ENCODE measurements around the gene UBAP2.
"Not testable (repeated sequence)": the region's sequence is repeated elsewhere in the genome, so short reads cannot be mapped to it uniquely, and the experiment has no call there.

Gene UBAP2

GRCh38 chr9:33962468-33962867 is 86.2 kb downstream of the UBAP2 start:
- H3K9me3 Mint-ChIP-seq; H3K4me1 Mint-ChIP-seq (ENCODE audit: low read depth); H3K4me3 Mint-ChIP-seq; H3K27me3 Mint-ChIP-seq; H3K27ac Mint-ChIP-seq: not testable (repeated sequence)
- H3K36me3 Mint-ChIP-seq (ENCODE audit: low read depth): peaks cover 53% of the 10 kb centered on the region

- Mint-ChIP-seq H3K4me1 (ENCODE audit: low read depth) (peaks cover 4% of the 10 kb centered on the region), H3K36me3 (ENCODE audit: low read depth) (peaks cover 64% of the 10 kb centered on the region), H3K27me3 (no peaks in the 10 kb centered on the region), H3K4me3 (no peak overlapping the region), H3K9me3 (no peaks in the 10 kb centered on the region), H3K27ac (no peak overlapping the region)
Measured at GRCh38 chr9:33959725-33960124, 89.0 kb downstream of the UBAP2 start.

GRCh38 chr9:33956544-33956943 is 92.1 kb downstream of the UBAP2 start:
- Mint-ChIP-seq H3K4me3 (no peak overlapping the region), H3K27ac (no peak overlapping the region), H3K4me1 (ENCODE audit: low read depth) (no peaks in the 10 kb centered on the region), H3K36me3 (ENCODE audit: low read depth) (peaks cover 66% of the 10 kb centered on the region), H3K9me3 (no peaks in the 10 kb centered on the region), H3K27me3 (no peaks in the 10 kb centered on the region)

- Mint-ChIP-seq H3K4me1 (ENCODE audit: low read depth) (no peaks in the 10 kb centered on the region), H3K27ac (no peak overlapping the region), H3K9me3 (no peaks in the 10 kb centered on the region), H3K36me3 (ENCODE audit: low read depth) (peaks cover 65% of the 10 kb centered on the region), H3K27me3 (no peaks in the 10 kb centered on the region), H3K4me3 (no peak overlapping the region)
Measured at GRCh38 chr9:33952066-33952465, 96.6 kb downstream of the UBAP2 start.

- Mint-ChIP-seq H3K4me1 (ENCODE audit: low read depth) (no peaks in the 10 kb centered on the region), H3K4me3 (no peak overlapping the region), H3K36me3 (ENCODE audit: low read depth) (peaks cover 66% of the 10 kb centered on the region), H3K27ac (no peak overlapping the region), H3K27me3 (no peaks in the 10 kb centered on the region), H3K9me3 (no peaks in the 10 kb centered on the region)
Measured at GRCh38 chr9:33950371-33950770, 98.3 kb downstream of the UBAP2 start.

GRCh38 chr9:33946779-33947535 is 101.7 kb downstream of the UBAP2 start:
- no peaks in the 10 kb centered on the region for H3K4me1 Mint-ChIP-seq (ENCODE audit: low read depth)
- no peaks in the 10 kb centered on the region for H3K27me3 Mint-ChIP-seq
- H3K36me3 Mint-ChIP-seq (ENCODE audit: low read depth): peaks cover 69% of the 10 kb centered on the region
- no peak overlapping the region for H3K4me3 Mint-ChIP-seq
- no peak overlapping the region for H3K27ac Mint-ChIP-seq
- H3K9me3 Mint-ChIP-seq: no peaks in the 10 kb centered on the region

- Mint-ChIP-seq H3K4me3 (no peak overlapping the region), H3K9me3 (no peaks in the 10 kb centered on the region), H3K27me3 (no peaks in the 10 kb centered on the region), H3K4me1 (ENCODE audit: low read depth) (no peaks in the 10 kb centered on the region), H3K36me3 (ENCODE audit: low read depth) (peaks cover 74% of the 10 kb centered on the region), H3K27ac (no peak overlapping the region)
Measured at GRCh38 chr9:33943389-33943788, 105.3 kb downstream of the UBAP2 start.

- H3K4me3 Mint-ChIP-seq: no peak overlapping the region
- no peaks in the 10 kb centered on the region for H3K9me3 Mint-ChIP-seq
- H3K27me3 Mint-ChIP-seq: no peaks in the 10 kb centered on the region
- H3K27ac Mint-ChIP-seq: no peak overlapping the region
- H3K36me3 Mint-ChIP-seq (ENCODE audit: low read depth): peaks cover 65% of the 10 kb centered on the region
- no peaks in the 10 kb centered on the region for H3K4me1 Mint-ChIP-seq (ENCODE audit: low read depth)
Measured at GRCh38 chr9:33942471-33943083, 106.1 kb downstream of the UBAP2 start.

- Mint-ChIP-seq H3K4me1 (ENCODE audit: low read depth) (no peaks in the 10 kb centered on the region), H3K9me3 (no peaks in the 10 kb centered on the region), H3K36me3 (ENCODE audit: low read depth) (peaks cover 61% of the 10 kb centered on the region), H3K4me3 (no peak overlapping the region), H3K27ac (no peak overlapping the region), H3K27me3 (no peaks in the 10 kb centered on the region)
Measured at GRCh38 chr9:33939924-33940874, 108.5 kb downstream of the UBAP2 start.

- H3K4me3 Mint-ChIP-seq: no peak overlapping the region
- H3K4me1 Mint-ChIP-seq (ENCODE audit: low read depth): no peaks in the 10 kb centered on the region
- H3K36me3 Mint-ChIP-seq (ENCODE audit: low read depth): peaks cover 72% of the 10 kb centered on the region
- H3K9me3 Mint-ChIP-seq: no peaks in the 10 kb centered on the region
- no peak overlapping the region for H3K27ac Mint-ChIP-seq
- no peaks in the 10 kb centered on the region for H3K27me3 Mint-ChIP-seq
Measured at GRCh38 chr9:33934188-33934878, 114.4 kb downstream of the UBAP2 start.

GRCh38 chr9:33932078-33932807 is 116.4 kb downstream of the UBAP2 start:
- H3K27me3 Mint-ChIP-seq: no peaks in the 10 kb centered on the region
- H3K27ac Mint-ChIP-seq: peak overlapping the region; percentile 4
- H3K4me1 Mint-ChIP-seq (ENCODE audit: low read depth): no peaks in the 10 kb centered on the region
- H3K36me3 Mint-ChIP-seq (ENCODE audit: low read depth): peaks cover 85% of the 10 kb centered on the region
- no peaks in the 10 kb centered on the region for H3K9me3 Mint-ChIP-seq
- H3K4me3 Mint-ChIP-seq: no peak overlapping the region

- Mint-ChIP-seq H3K27me3 (no peaks in the 10 kb centered on the region), H3K9me3 (no peaks in the 10 kb centered on the region), H3K4me1 (ENCODE audit: low read depth) (no peaks in the 10 kb centered on the region), H3K36me3 (ENCODE audit: low read depth) (peaks cover 85% of the 10 kb centered on the region), H3K4me3 (no peak overlapping the region), H3K27ac (no peak overlapping the region)
Measured at GRCh38 chr9:33931326-33931725, 117.4 kb downstream of the UBAP2 start.

- H3K27ac Mint-ChIP-seq: no peak overlapping the region
- no peaks in the 10 kb centered on the region for H3K9me3 Mint-ChIP-seq
- peaks cover 77% of the 10 kb centered on the region for H3K36me3 Mint-ChIP-seq (ENCODE audit: low read depth)
- no peaks in the 10 kb centered on the region for H3K4me1 Mint-ChIP-seq (ENCODE audit: low read depth)
- H3K4me3 Mint-ChIP-seq: no peak overlapping the region
- no peaks in the 10 kb centered on the region for H3K27me3 Mint-ChIP-seq
Measured at GRCh38 chr9:33927694-33928093, 121.0 kb downstream of the UBAP2 start.
